Trophoblast cell (in vitro differentiated cells and primary cell): ENCODE data around the gene LONRF2.
A peak's percentile ranks its signal among the peaks of the same experiment; 100 is the strongest.

Experiments
- DNase-seq, 2 donors: peaks; one replicate each; pipeline ENCODE4 v3.0.0-alpha.2; 2016
- H2AFZ ChIP-seq: 2 replicates; pipeline ENCODE4 v1.6.1; 2013; ENCODE audit warnings: low read length, moderate library complexity, mild to moderate bottlenecking; ENCODE audit not compliant: insufficient read depth, poor library complexity
- H2AK5ac ChIP-seq: 2 replicates; pipeline ENCODE4 v1.6.1; 2013; ENCODE audit warnings: mild to moderate bottlenecking, low read length
- H2BK120ac ChIP-seq: 2 replicates; pipeline ENCODE4 v1.6.1; 2013; ENCODE audit warnings: low read length, mild to moderate bottlenecking, moderate library complexity; ENCODE audit not compliant: insufficient read depth, poor library complexity
- H2BK12ac ChIP-seq: 2 replicates; pipeline ENCODE4 v1.6.1; 2013; ENCODE audit warnings: mild to moderate bottlenecking, low read length, moderate library complexity
- H2BK5ac ChIP-seq: 2 replicates; pipeline ENCODE4 v1.6.1; 2013; ENCODE audit warnings: low read length, low read depth, moderate library complexity, mild to moderate bottlenecking; ENCODE audit not compliant: poor library complexity
- H3K14ac ChIP-seq: 2 replicates; pipeline ENCODE4 v1.6.1; 2013; ENCODE audit warnings: mild to moderate bottlenecking, low read length
- H3K18ac ChIP-seq: 2 replicates; pipeline ENCODE4 v1.6.1; 2013; ENCODE audit warnings: mild to moderate bottlenecking, low read length
- H3K23ac ChIP-seq: 2 replicates; pipeline ENCODE4 v1.6.1; 2013; ENCODE audit warnings: low read length
- H3K27ac ChIP-seq: 2 replicates; pipeline ENCODE4 v1.5.1; 2013; ENCODE audit warnings: low read depth, mild to moderate bottlenecking, inconsistent platforms, low read length, moderate library complexity
- H3K27me3 ChIP-seq: 2 replicates; pipeline ENCODE4 v1.6.1; 2013; ENCODE audit warnings: inconsistent platforms, mild to moderate bottlenecking, low read length, moderate library complexity; ENCODE audit not compliant: insufficient read depth
- H3K36me3 ChIP-seq, 2 experiments: 1 replicate in 1 of 2; 2 replicates in 1 of 2; pipeline ENCODE4 v1.6.1; 2013; ENCODE audit warnings: low read length in 2 of 2, mild to moderate bottlenecking in 2 of 2, moderate library complexity in 1 of 2; ENCODE audit not compliant: insufficient read depth in 2 of 2, control insufficient read depth in 1 of 2
- H3K4ac ChIP-seq: 2 replicates; pipeline ENCODE4 v1.6.1; 2013; ENCODE audit warnings: low read depth, mild to moderate bottlenecking, low read length, moderate library complexity
- H3K4me1 ChIP-seq, 2 experiments: 1 replicate in 1 of 2; 2 replicates in 1 of 2; pipeline ENCODE4 v1.6.1; 2013; ENCODE audit warnings: low read length in 2 of 2, mild to moderate bottlenecking in 2 of 2, moderate library complexity in 1 of 2; ENCODE audit not compliant: insufficient read depth in 2 of 2, control insufficient read depth in 1 of 2
- H3K4me2 ChIP-seq: 2 replicates; pipeline ENCODE4 v1.6.1; 2013; ENCODE audit warnings: inconsistent platforms, mild to moderate bottlenecking, low read length, moderate library complexity
- H3K4me3 ChIP-seq: 2 replicates; pipeline ENCODE4 v1.5.1; 2013; ENCODE audit warnings: mild to moderate bottlenecking, low read depth, low read length, inconsistent platforms
- H3K79me1 ChIP-seq: one replicate; pipeline ENCODE4 v1.6.1; 2013; ENCODE audit warnings: low read length
- H3K79me2 ChIP-seq: 2 replicates; pipeline ENCODE4 v1.6.1; 2013; ENCODE audit warnings: low read length, mild to moderate bottlenecking; ENCODE audit not compliant: control insufficient read depth, insufficient read depth, poor library complexity
- H3K9ac ChIP-seq: 2 replicates; pipeline ENCODE4 v1.6.1; 2013; ENCODE audit warnings: mild to moderate bottlenecking, low read length
- H3K9me3 ChIP-seq: 2 replicates; pipeline ENCODE4 v1.6.1; 2013; ENCODE audit warnings: low read depth, mild to moderate bottlenecking, control low read depth, inconsistent platforms, low read length; ENCODE audit not compliant: insufficient read depth
- H4K12ac ChIP-seq: 2 replicates; pipeline ENCODE4 v1.6.1; 2013; ENCODE audit warnings: low read depth, mild to moderate bottlenecking, low read length, moderate library complexity
- H4K8ac ChIP-seq: 2 replicates; pipeline ENCODE4 v1.6.1; 2013; ENCODE audit warnings: low read depth, mild to moderate bottlenecking, low read length, moderate library complexity
- H4K91ac ChIP-seq: one replicate; pipeline ENCODE4 v1.6.1; 2013; ENCODE audit warnings: low read depth, mild to moderate bottlenecking, low read length, moderate library complexity
- WGBS: extraction: QIAGEN DNeasy Blood & Tissue Kit; methylation state at CpG from one replicate; pipeline ENCODE4 v1.1.7; 2013; ENCODE audit warnings: missing lambda C conversion rate; ENCODE audit not compliant: insufficient read length, insufficient coverage; ENCODE audit errors: extremely low coverage; 5-methylcytosine and 5-hydroxymethylcytosine counted together

LONRF2 gene

GRCh38 chr2:100240386-100240785 is 81.9 kb downstream of the LONRF2 start:
- Histone ChIP-seq H3K27ac (no peak overlapping the region), H2BK5ac (no peak overlapping the region), H3K36me3 (no peaks in the 10 kb centered on the region), H2AK5ac (no peak overlapping the region), H3K18ac (no peak overlapping the region), H3K4me2 (no peak overlapping the region), H4K12ac (no peak overlapping the region), H3K14ac (no peak overlapping the region), H2BK120ac (no peak overlapping the region), H2BK12ac (no peak overlapping the region), H2AFZ (no peak overlapping the region), H3K9ac (no peak overlapping the region), H3K79me1 (peaks cover 2% of the 10 kb centered on the region), H3K4me1 (peaks cover 0 to 3% of the 10 kb centered on the region in 2 experiments), H4K8ac (no peak overlapping the region), H3K27me3 (no peaks in the 10 kb centered on the region), H3K4ac (no peak overlapping the region), H3K79me2 (no peaks in the 10 kb centered on the region), H3K4me3 (no peak overlapping the region), H4K91ac (no peak overlapping the region), H3K23ac (no peak overlapping the region), H3K9me3 (no peaks in the 10 kb centered on the region)
- no CpG with 5 or more reads among the region's 10 CpGs for WGBS
- DNase-seq, result no peak

GRCh38 chr2:100239486-100240210 is 82.7 kb downstream of the LONRF2 start:
- Histone ChIP-seq H3K4me3 (no peak overlapping the region), H3K27me3 (no peaks in the 10 kb centered on the region), H2BK12ac (no peak overlapping the region), H3K4me2 (no peak overlapping the region), H2BK5ac (no peak overlapping the region), H3K79me1 (no peaks in the 10 kb centered on the region), H4K91ac (no peak overlapping the region), H3K36me3 (no peaks in the 10 kb centered on the region), H2AK5ac (no peak overlapping the region), H4K8ac (no peak overlapping the region), H3K27ac (no peak overlapping the region), H2BK120ac (no peak overlapping the region), H4K12ac (no peak overlapping the region), H2AFZ (no peak overlapping the region), H3K4ac (no peak overlapping the region), H3K9me3 (no peaks in the 10 kb centered on the region), H3K9ac (no peak overlapping the region), H3K23ac (no peak overlapping the region), H3K4me1 (peaks cover 0 to 3% of the 10 kb centered on the region in 2 experiments), H3K18ac (no peak overlapping the region), H3K14ac (no peak overlapping the region), H3K79me2 (no peaks in the 10 kb centered on the region)
- no CpG with 5 or more reads among the region's 12 CpGs for WGBS
- DNase-seq, result no peak

- H2BK12ac ChIP-seq, result no peak overlapping the region
- no peak overlapping the region for H2AFZ ChIP-seq
- no peaks in the 10 kb centered on the region for H3K36me3 ChIP-seq
- H3K4ac ChIP-seq, result no peak overlapping the region
- no peaks in the 10 kb centered on the region for H3K79me1 ChIP-seq
- no peak overlapping the region for H2BK5ac ChIP-seq
- H3K27ac ChIP-seq, result no peak overlapping the region
- no peak overlapping the region for H2AK5ac ChIP-seq
- no peak overlapping the region for H3K23ac ChIP-seq
- no CpG with 5 or more reads among the region's 8 CpGs for WGBS
- H4K8ac ChIP-seq, result no peak overlapping the region
- H3K4me1 ChIP-seq, result peaks cover 0 to 3% of the 10 kb centered on the region in 2 experiments
- H2BK120ac ChIP-seq, result no peak overlapping the region
- H3K18ac ChIP-seq, result no peak overlapping the region
- no peak for DNase-seq
- no peak overlapping the region for H4K91ac ChIP-seq
- H3K9ac ChIP-seq, result no peak overlapping the region
- no peak overlapping the region for H3K14ac ChIP-seq
- no peak overlapping the region for H3K4me3 ChIP-seq
- no peaks in the 10 kb centered on the region for H3K27me3 ChIP-seq
- no peak overlapping the region for H3K4me2 ChIP-seq
- H3K9me3 ChIP-seq, result no peaks in the 10 kb centered on the region
- H4K12ac ChIP-seq, result no peak overlapping the region
- no peaks in the 10 kb centered on the region for H3K79me2 ChIP-seq
Measured at GRCh38 chr2:100238471-100238870, 83.8 kb downstream of the LONRF2 start.

- H3K9ac ChIP-seq, result no peak overlapping the region
- peak in 1 of 2 donors; percentile 30 for DNase-seq
- no peaks in the 10 kb centered on the region for H3K79me2 ChIP-seq
- WGBS, result no CpG with 5 or more reads among the region's 8 CpGs
- no peak overlapping the region for H3K14ac ChIP-seq
- H4K91ac ChIP-seq, result no peak overlapping the region
- H3K4me3 ChIP-seq, result no peak overlapping the region
- no peak overlapping the region for H2AFZ ChIP-seq
- H4K12ac ChIP-seq, result no peak overlapping the region
- no peak overlapping the region for H2BK120ac ChIP-seq
- H3K36me3 ChIP-seq, result no peaks in the 10 kb centered on the region
- no peak overlapping the region for H3K4ac ChIP-seq
- H2BK5ac ChIP-seq, result no peak overlapping the region
- H3K23ac ChIP-seq, result no peak overlapping the region
- H3K27me3 ChIP-seq, result no peaks in the 10 kb centered on the region
- H2BK12ac ChIP-seq, result no peak overlapping the region
- H4K8ac ChIP-seq, result no peak overlapping the region
- peaks cover 0 to 3% of the 10 kb centered on the region in 2 experiments for H3K4me1 ChIP-seq
- H3K4me2 ChIP-seq, result no peak overlapping the region
- no peak overlapping the region for H2AK5ac ChIP-seq
- no peak overlapping the region for H3K18ac ChIP-seq
- H3K9me3 ChIP-seq, result no peaks in the 10 kb centered on the region
- no peaks in the 10 kb centered on the region for H3K79me1 ChIP-seq
- H3K27ac ChIP-seq, result no peak overlapping the region
Measured at GRCh38 chr2:100237770-100238169, 84.5 kb downstream of the LONRF2 start.
